H9 (cell line): ENCODE measurements around the gene ETV2. TPM values are rescaled to one million over a fixed set of nuclear protein-coding genes. Genes with fewer than 3 reads are reported as not detected.

Experiments
- DNase-seq: peaks from one replicate; pipeline ENCODE4 v3.0.0-alpha.2; 2017
- H2AFZ ChIP-seq: one replicate; pipeline ENCODE4 v1.6.1; 2013; ENCODE audit warnings: mild to moderate bottlenecking, low read length, control low read depth, moderate library complexity
- H2AK5ac ChIP-seq: 2 replicates; pipeline ENCODE4 v1.6.1; 2013; ENCODE audit warnings: low read length, control low read depth, mixed read lengths; ENCODE audit not compliant: insufficient read length
- H2BK120ac ChIP-seq: one replicate; pipeline ENCODE4 v1.6.1; 2013; ENCODE audit warnings: low read depth, mild to moderate bottlenecking, low read length, control low read depth, inconsistent platforms; ENCODE audit not compliant: poor library complexity, severe bottlenecking
- H2BK12ac ChIP-seq: 2 replicates; pipeline ENCODE4 v1.6.1; 2013; ENCODE audit warnings: low read length, control low read depth, mixed read lengths, low read depth; ENCODE audit not compliant: insufficient read length
- H2BK15ac ChIP-seq: 2 replicates; pipeline ENCODE4 v1.6.1; 2013; ENCODE audit warnings: low read depth, low read length, control low read depth
- H2BK20ac ChIP-seq: one replicate; pipeline ENCODE4 v1.6.1; 2013; ENCODE audit warnings: low read depth, mild to moderate bottlenecking, low read length, control low read depth, inconsistent platforms; ENCODE audit not compliant: poor library complexity, severe bottlenecking
- H2BK5ac ChIP-seq: 2 replicates; pipeline ENCODE4 v1.6.1; 2013; ENCODE audit warnings: low read length, control low read depth, mixed read lengths; ENCODE audit not compliant: insufficient read length
- H3K14ac ChIP-seq: 2 replicates; pipeline ENCODE4 v1.6.1; 2013; ENCODE audit warnings: low read length, control low read depth; ENCODE audit not compliant: insufficient read depth
- H3K18ac ChIP-seq: 2 replicates; pipeline ENCODE4 v1.6.1; 2013; ENCODE audit warnings: low read depth, mild to moderate bottlenecking, mixed read lengths, low read length, control low read depth; ENCODE audit not compliant: insufficient read length
- H3K23ac ChIP-seq: 2 replicates; pipeline ENCODE4 v1.6.1; 2013; ENCODE audit warnings: low read length, control low read depth, mixed read lengths, low read depth; ENCODE audit not compliant: insufficient read length
- H3K23me2 ChIP-seq: 2 replicates; pipeline ENCODE4 v1.6.1; 2013; ENCODE audit warnings: low read depth, mild to moderate bottlenecking, mixed read lengths, low read length, control low read depth; ENCODE audit not compliant: insufficient read length, poor library complexity, severe bottlenecking
- H3K27ac ChIP-seq: 2 replicates; pipeline ENCODE4 v1.5.1; 2013; ENCODE audit warnings: low read length, control low read depth, mixed read lengths, low read depth; ENCODE audit not compliant: insufficient read length
- H3K27me3 ChIP-seq: 2 replicates; pipeline ENCODE4 v1.6.1; 2013; ENCODE audit warnings: low read length, control low read depth, inconsistent platforms; ENCODE audit not compliant: insufficient read depth
- H3K4ac ChIP-seq: 2 replicates; pipeline ENCODE4 v1.6.1; 2013; ENCODE audit warnings: low read depth, mild to moderate bottlenecking, control low read depth, inconsistent platforms, low read length, moderate library complexity
- H3K4me1 ChIP-seq: 2 replicates; pipeline ENCODE4 v1.6.1; 2013; ENCODE audit warnings: low read length, control low read depth, inconsistent platforms; ENCODE audit not compliant: insufficient read depth
- H3K4me2 ChIP-seq: 2 replicates; pipeline ENCODE4 v1.6.1; 2013; ENCODE audit warnings: low read length, control low read depth, mixed read lengths; ENCODE audit not compliant: insufficient read length, insufficient read depth
- H3K56ac ChIP-seq: 2 replicates; pipeline ENCODE4 v1.6.1; 2013; ENCODE audit warnings: low read depth, mild to moderate bottlenecking, mixed read lengths, low read length, control low read depth; ENCODE audit not compliant: insufficient read length
- H3K79me1 ChIP-seq: 2 replicates; pipeline ENCODE4 v1.6.1; 2013; ENCODE audit warnings: low read depth, mild to moderate bottlenecking, moderate library complexity, low read length, control low read depth, inconsistent platforms; ENCODE audit not compliant: insufficient read depth, poor library complexity, severe bottlenecking
- H3K79me2 ChIP-seq: 2 replicates; pipeline ENCODE4 v1.6.1; 2013; ENCODE audit warnings: low read length, control low read depth, inconsistent platforms; ENCODE audit not compliant: insufficient read depth
- H3K9ac ChIP-seq: 2 replicates; pipeline ENCODE4 v1.6.1; 2013; ENCODE audit warnings: low read length, control low read depth, mixed read lengths; ENCODE audit not compliant: insufficient read length; ENCODE audit errors: extremely low read depth
- H3K9me3 ChIP-seq: one replicate; pipeline ENCODE4 v1.6.1; 2013; ENCODE audit warnings: low read depth, low read length, inconsistent platforms; ENCODE audit not compliant: control insufficient read depth
- H3T11ph ChIP-seq: one replicate; pipeline ENCODE4 v1.6.1; 2013; ENCODE audit warnings: mild to moderate bottlenecking, low read length, control low read depth, inconsistent platforms
- H4K20me1 ChIP-seq: one replicate; pipeline ENCODE4 v1.6.1; 2013; ENCODE audit not compliant: control insufficient read depth, insufficient read length, insufficient read depth
- H4K5ac ChIP-seq: 2 replicates; pipeline ENCODE4 v1.6.1; 2013; ENCODE audit warnings: low read depth, mild to moderate bottlenecking, mixed read lengths, low read length, control low read depth; ENCODE audit not compliant: insufficient read length
- H4K8ac ChIP-seq: replicated peaks from 2 replicates; pipeline ENCODE4 v1.6.1; 2013; ENCODE audit warnings: low read length, control low read depth, mixed read lengths, low read depth; ENCODE audit not compliant: insufficient read length
- H4K91ac ChIP-seq: 2 replicates; pipeline ENCODE4 v1.6.1; 2013; ENCODE audit warnings: low read depth, mild to moderate bottlenecking, moderate library complexity, mixed read lengths, low read length, control low read depth; ENCODE audit not compliant: insufficient read length
- H3K27ac Mint-ChIP-seq, 3 experiments: 2 replicates in 2 of 3; 3 replicates in 1 of 3; pipeline ENCODE4 v1.8.0; 2020 to 2021; ENCODE audit warnings: mixed read lengths in 3 of 3, mild to moderate bottlenecking in 1 of 3, moderate library complexity in 1 of 3
- H3K27me3 Mint-ChIP-seq: 2 replicates; pipeline ENCODE4 v1.8.0; 2021; ENCODE audit warnings: low read depth, mild to moderate bottlenecking, moderate library complexity, mixed read lengths
- H3K36me3 Mint-ChIP-seq, 3 experiments: 2 replicates in 2 of 3; 3 replicates in 1 of 3; pipeline ENCODE4 v1.8.0; 2020 to 2021; ENCODE audit warnings: low read depth in 3 of 3, mixed read lengths in 3 of 3; ENCODE audit not compliant: insufficient read depth in 1 of 3
- H3K4me1 Mint-ChIP-seq, 2 experiments: 2 replicates each; pipeline ENCODE4 v1.8.0; 2020; ENCODE audit warnings: mixed read lengths in 2 of 2
- H3K4me3 Mint-ChIP-seq, 2 experiments: 2 replicates in 1 of 2; 3 replicates in 1 of 2; pipeline ENCODE4 v1.8.0; 2020 to 2021; ENCODE audit warnings: mild to moderate bottlenecking in 2 of 2, mixed read lengths in 2 of 2, moderate library complexity in 1 of 2
- H3K9me3 Mint-ChIP-seq, 2 experiments: 2 replicates in 1 of 2; 3 replicates in 1 of 2; pipeline ENCODE4 v1.8.0; 2020; ENCODE audit warnings: mild to moderate bottlenecking in 2 of 2, mixed read lengths in 2 of 2, moderate library complexity in 1 of 2
- CTCF ChIP-seq: fragments of 200-600 bp; sonication (generic); conservative IDR thresholded peaks from 3 replicates; pipeline ENCODE4 v1.8.0; 2021; ENCODE audit warnings: antibody characterized with exemption, mild to moderate bottlenecking
- WGBS: extraction: QIAGEN DNeasy Blood & Tissue Kit; methylation state at CpG from one replicate; pipeline ENCODE4 v1.1.7; 2013; ENCODE audit warnings: missing lambda C conversion rate, low lambda C conversion rate, mixed read lengths; ENCODE audit not compliant: insufficient read length; ENCODE audit errors: extremely low coverage; 5-methylcytosine and 5-hydroxymethylcytosine counted together
- total RNA-seq: library from RNA; stranded (reverse); gene quantifications from 2 replicates; pipeline ENCODE4 v1.2.1, GENCODE V29; 2021

The ETV2 gene
- total RNA-seq, 1 experiment from 2014 or later: 1.9 TPM

- no peak for TF ChIP-seq CTCF
- H2BK5ac ChIP-seq: no peak overlapping the region
- no peaks in the 10 kb centered on the region for H3K27me3 ChIP-seq
- no peaks in the 10 kb centered on the region for H3K27me3 Mint-ChIP-seq
- no peak overlapping the region for H2BK120ac ChIP-seq
- H3K79me2 ChIP-seq: no peaks in the 10 kb centered on the region
- no peak overlapping the region for H3K4ac ChIP-seq
- no peak overlapping the region for H3K9ac ChIP-seq
- H4K8ac ChIP-seq: no peak overlapping the region
- H2AFZ ChIP-seq: no peak overlapping the region
- WGBS: no CpG with 5 or more reads among the region's 6 CpGs
- no peak overlapping the region for H3K27ac ChIP-seq
- no peaks in the 10 kb centered on the region for H3K4me1 Mint-ChIP-seq
- no peak overlapping the region for H3K4me3 Mint-ChIP-seq
- peaks cover 38 to 69% (median 61%) of the 10 kb centered on the region in 3 experiments for H3K36me3 Mint-ChIP-seq
- H4K5ac ChIP-seq: no peak overlapping the region
- no peak overlapping the region for H3K14ac ChIP-seq
- DNase-seq: no peak
- H2BK12ac ChIP-seq: no peak overlapping the region
- no peak overlapping the region for H2BK15ac ChIP-seq
- no peak overlapping the region for H3K4me2 ChIP-seq
- no peaks in the 10 kb centered on the region for H3K23me2 ChIP-seq
- H2AK5ac ChIP-seq: no peak overlapping the region
- H3K27ac Mint-ChIP-seq: no peak overlapping the region
- H3K9me3 ChIP-seq: no peaks in the 10 kb centered on the region
- H3K18ac ChIP-seq: no peak overlapping the region
- H2BK20ac ChIP-seq: no peak overlapping the region
- H4K20me1 ChIP-seq: no peaks in the 10 kb centered on the region
- no peak overlapping the region for H3K56ac ChIP-seq
- no peak overlapping the region for H3K23ac ChIP-seq
- H3T11ph ChIP-seq: no peak overlapping the region
- no peaks in the 10 kb centered on the region for H3K9me3 Mint-ChIP-seq
- no peaks in the 10 kb centered on the region for H3K79me1 ChIP-seq
- no peak overlapping the region for H4K91ac ChIP-seq
- no peaks in the 10 kb centered on the region for H3K4me1 ChIP-seq
Measured at GRCh38 chr19:35661995-35662340, 20.4 kb downstream of the ETV2 start.
